OCI-LY7 (cell line): ENCODE data around the gene MYZAP. TPM values are rescaled to one million over a fixed set of nuclear protein-coding genes. Genes with fewer than 3 reads are reported as not detected.

Experiments used
- BruUV-seq: library from RNA; stranded (reverse); fragments of 400-500 nt; replicated peaks from 2 replicates; lab custom pipeline; 2021; lab: Mats Ljungman, UMichigan
- CTCF ChIA-PET: fragments of 300-600 bp; sonication (Branson Sonifier 250); formaldehyde crosslinking; loops from one replicate; lab custom pipeline; 2022; ENCODE audit warnings: antibody characterized with exemption; ENCODE audit not compliant: unreplicated experiment; lab: Charles Lee
- POLR2A ChIA-PET: fragments of 300-600 bp; sonication (Branson Sonifier 250); formaldehyde crosslinking; loops from one replicate; lab custom pipeline; 2022; ENCODE audit warnings: antibody characterized with exemption; lab: Charles Lee
- DNase-seq: peaks from one replicate; pipeline ENCODE4 v3.0.0-alpha.2; 2015; ENCODE audit warnings: low spot score
- H2AFZ ChIP-seq: fragments of 200-600 bp; sonication (generic), shearing (Covaris generic); 2 replicates; pipeline ENCODE4 v1.6.1; 2014; ENCODE audit warnings: mild to moderate bottlenecking, antibody characterized with exemption, low read length, moderate library complexity
- H3K27ac ChIP-seq: fragments of 200-600 bp; sonication (generic); 2 replicates; pipeline ENCODE4 v1.5.1; 2014; ENCODE audit warnings: mixed run types, low read depth, mild to moderate bottlenecking, moderate library complexity, low read length, inconsistent platforms; ENCODE audit not compliant: poor library complexity, severe bottlenecking
- H3K36me3 ChIP-seq: fragments of 200-600 bp; sonication (generic); 2 replicates; pipeline ENCODE4 v1.6.1; 2014; ENCODE audit warnings: mild to moderate bottlenecking, antibody characterized with exemption, low read length, moderate library complexity, mixed read lengths; ENCODE audit not compliant: insufficient read depth
- H3K4me1 ChIP-seq: fragments of 200-600 bp; sonication (generic); 2 replicates; pipeline ENCODE4 v1.5.1; 2014; ENCODE audit warnings: mild to moderate bottlenecking, low read length; ENCODE audit not compliant: insufficient read depth, poor library complexity, severe bottlenecking
- H3K4me2 ChIP-seq: fragments of 200-600 bp; sonication (generic); 2 replicates; pipeline ENCODE4 v1.6.1; 2014; ENCODE audit warnings: mild to moderate bottlenecking, low read length
- H3K4me3 ChIP-seq: fragments of 200-600 bp; sonication (generic); 2 replicates; pipeline ENCODE4 v1.5.1; 2014; ENCODE audit warnings: mild to moderate bottlenecking, low read depth, low read length; ENCODE audit not compliant: poor library complexity, severe bottlenecking
- H3K79me2 ChIP-seq: fragments of 200-600 bp; sonication (generic); 2 replicates; pipeline ENCODE4 v1.6.1; 2016; ENCODE audit warnings: low read depth, mild to moderate bottlenecking, low read length, moderate library complexity, mixed read lengths; ENCODE audit not compliant: insufficient read depth
- H3K9me2 ChIP-seq: fragments of 200-600 bp; sonication (generic); 2 replicates; pipeline ENCODE4 v1.6.1; 2016; ENCODE audit warnings: mild to moderate bottlenecking, low read length, mixed read lengths; ENCODE audit not compliant: insufficient read depth
- H3K9me3 ChIP-seq: fragments of 200-600 bp; sonication (generic); 2 replicates; pipeline ENCODE4 v1.6.1; 2014; ENCODE audit warnings: mild to moderate bottlenecking, mixed run types, low read length, mixed read lengths
- H4K20me1 ChIP-seq: fragments of 200-600 bp; sonication (generic); 2 replicates; pipeline ENCODE4 v1.6.1; 2014; ENCODE audit warnings: mild to moderate bottlenecking, antibody characterized with exemption, low read length, moderate library complexity, mixed read lengths; ENCODE audit not compliant: insufficient read depth
- EZH2phosphoT487 ChIP-seq: fragments of 200-600 bp; sonication (generic); IDR thresholded peaks from 2 replicates; pipeline ENCODE4 v1.6.1; 2018; ENCODE audit warnings: low read depth, borderline replicate concordance, mild to moderate bottlenecking, mixed run types, antibody characterized with exemption, low read length, moderate library complexity, mixed read lengths
- intact Hi-C: fragments of 100-400 bp; cut with micrococcal nuclease; formaldehyde crosslinking; loops from one replicate; pipeline ENCODE4 v1.10.0; 2022; ENCODE audit not compliant: unreplicated experiment
- total RNA-seq, 2 experiments: library from RNA; depleted of rRNA in 1 of 2; stranded (reverse); fragments of >200 nt in 1 of 2; shearing (Covaris generic) in 1 of 2; gene quantifications; 2 replicates each; pipeline ENCODE4 v1.2.3, GENCODE V29; 2014 to 2022
- TF ChIP-seq, protein P1 (sequence below): fragments of 200-600 bp; sonication (generic); conservative IDR thresholded peaks from 2 replicates; pipeline ENCODE4 v1.5.1; 2014; ENCODE audit warnings: mild to moderate bottlenecking, antibody characterized with exemption, low read length, moderate library complexity, mixed read lengths

Gene MYZAP
- total RNA-seq, 2 experiments from 2014 or later, result not detected

GRCh38 chr15:57730876-57731275 is 139.2 kb downstream of the MYZAP start:
- H2AFZ ChIP-seq, result no peak overlapping the region
- CTCF ChIA-PET, result no interaction called here
- BruUV-seq, result no TSS peak

GRCh38 chr15:57731530-57732103 is 139.9 kb downstream of the MYZAP start:
- ChIA-PET POLR2A (interaction anchor here (0.7 kb wide), 2 partner anchors 30 to 62 kb away, joined by 3 to 6 read pairs; no protein-coding TSS in a partner anchor), CTCF (no interaction called here)
- BruUV-seq, result no TSS peak

More at GRCh38 chr15:57730876-57731275, 139.2 kb downstream of the MYZAP start:
- Histone ChIP-seq H3K4me3 (no peak overlapping the region), H3K4me2 (no peak overlapping the region), H3K79me2 (no peaks in the 10 kb centered on the region), H3K36me3 (no peaks in the 10 kb centered on the region), H3K9me3 (no peaks in the 10 kb centered on the region), H3K27ac (no peak overlapping the region), H3K4me1 (no peaks in the 10 kb centered on the region), H3K9me2 (no peaks in the 10 kb centered on the region), H4K20me1 (no peaks in the 10 kb centered on the region)
- POLR2A ChIA-PET, result no interaction called here
- intact Hi-C loops, result no loop called here
- DNase-seq, result no peak
- TF ChIP-seq, protein P1, sequence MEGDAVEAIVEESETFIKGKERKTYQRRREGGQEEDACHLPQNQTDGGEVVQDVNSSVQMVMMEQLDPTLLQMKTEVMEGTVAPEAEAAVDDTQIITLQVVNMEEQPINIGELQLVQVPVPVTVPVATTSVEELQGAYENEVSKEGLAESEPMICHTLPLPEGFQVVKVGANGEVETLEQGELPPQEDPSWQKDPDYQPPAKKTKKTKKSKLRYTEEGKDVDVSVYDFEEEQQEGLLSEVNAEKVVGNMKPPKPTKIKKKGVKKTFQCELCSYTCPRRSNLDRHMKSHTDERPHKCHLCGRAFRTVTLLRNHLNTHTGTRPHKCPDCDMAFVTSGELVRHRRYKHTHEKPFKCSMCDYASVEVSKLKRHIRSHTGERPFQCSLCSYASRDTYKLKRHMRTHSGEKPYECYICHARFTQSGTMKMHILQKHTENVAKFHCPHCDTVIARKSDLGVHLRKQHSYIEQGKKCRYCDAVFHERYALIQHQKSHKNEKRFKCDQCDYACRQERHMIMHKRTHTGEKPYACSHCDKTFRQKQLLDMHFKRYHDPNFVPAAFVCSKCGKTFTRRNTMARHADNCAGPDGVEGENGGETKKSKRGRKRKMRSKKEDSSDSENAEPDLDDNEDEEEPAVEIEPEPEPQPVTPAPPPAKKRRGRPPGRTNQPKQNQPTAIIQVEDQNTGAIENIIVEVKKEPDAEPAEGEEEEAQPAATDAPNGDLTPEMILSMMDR, result no peak
- TF ChIP-seq EZH2phosphoT487, result no peak

More at GRCh38 chr15:57731530-57732103, 139.9 kb downstream of the MYZAP start:
- no peak overlapping the region for H3K27ac ChIP-seq
- H3K36me3 ChIP-seq, result no peaks in the 10 kb centered on the region
- H3K79me2 ChIP-seq, result no peaks in the 10 kb centered on the region
- H4K20me1 ChIP-seq, result no peaks in the 10 kb centered on the region
- H3K4me2 ChIP-seq, result no peak overlapping the region
- TF ChIP-seq, protein P1, result no peak
- no peak for TF ChIP-seq EZH2phosphoT487
- H3K9me2 ChIP-seq, result no peaks in the 10 kb centered on the region
- no peak overlapping the region for H3K4me3 ChIP-seq
- no peak overlapping the region for H2AFZ ChIP-seq
- H3K4me1 ChIP-seq, result no peaks in the 10 kb centered on the region
- H3K9me3 ChIP-seq, result no peaks in the 10 kb centered on the region
- intact Hi-C loops, result no loop called here
- no peak for DNase-seq
